Measurements from ENCODE around the gene SEMA5A. TPM values are rescaled to one million over a fixed set of nuclear protein-coding genes. Genes with fewer than 3 reads are reported as not detected.

SEMA5A gene
- total and polyA plus RNA-seq, 2 of the 8 experiments (the other 6 are each of a cell fraction or from before 2014, with no cell fraction given), result 5.3 to 8.9 TPM

GRCh38 chr5:9265441-9266287 is 280.2 kb downstream of the SEMA5A start:
- Histone ChIP-seq H3K9ac (replicated peaks in 1 of 4; ENCODE audit: extremely low read depth in 1 of 4, low read depth in 3 of 4, low read length in 3 of 4) (no peak overlapping the region; a peak in 1 of 7 replicates), H3K4ac (replicated peaks; ENCODE audit: insufficient read length, low read depth, low read length) (no peak overlapping the region), H3K23ac (ENCODE audit: insufficient read length) (no peak overlapping the region), H3K36me3 (ENCODE audit: control insufficient read depth in 2 of 4, insufficient read depth in 4 of 4, low read length in 3 of 4) (no peaks in the 10 kb centered on the region), H4K91ac (replicated peaks; ENCODE audit: insufficient read length, low read length) (peak overlapping the region; percentile 39), H2BK120ac (replicated peaks; ENCODE audit: low read depth, low read length) (no peak overlapping the region), H4K5ac (ENCODE audit: insufficient read length, low read depth, low read length) (peak overlapping the region; percentile 47), H3K27ac (ENCODE audit: low read depth, low read length) (no peak overlapping the region), H4K20me1 (replicated peaks in 1 of 2; ENCODE audit: control insufficient read depth in 1 of 2, insufficient read depth in 2 of 2, low read length in 2 of 2) (no peaks in the 10 kb centered on the region), H2BK12ac (ENCODE audit: low read depth, low read length) (peak overlapping the region; percentile 77; the same call in 1 of the 2 replicates), H3K79me1 (ENCODE audit: low read depth, low read length) (no peaks in the 10 kb centered on the region), H3K4me3 (ENCODE audit: extremely low read depth in 1 of 4, insufficient read depth in 2 of 4, low read depth in 3 of 4, low read length in 4 of 4) (no peak overlapping the region), H3K4me1 (replicated peaks in 1 of 4; ENCODE audit: control insufficient read depth in 3 of 4, insufficient read depth in 4 of 4, low read length in 3 of 4) (peaks cover 6 to 10% (median 8%) of the 10 kb centered on the region in 4 experiments), H3K23me2 (ENCODE audit: low read depth, low read length) (no peaks in the 10 kb centered on the region), H3K27me3 (replicated peaks in 1 of 4; ENCODE audit: control insufficient read depth in 3 of 4, extremely low read depth in 1 of 4, insufficient read depth in 3 of 4, low read length in 3 of 4) (no peaks in the 10 kb centered on the region), H3K18ac (ENCODE audit: extremely low read depth, low read length) (no peak overlapping the region), H2BK20ac (ENCODE audit: low read length) (no peak overlapping the region), H2BK5ac (ENCODE audit: low read depth, low read length) (no peak overlapping the region; the same call in 1 of the 2 replicates), H3K4me2 (ENCODE audit: insufficient read depth in 1 of 2, low read depth in 2 of 2, low read length in 2 of 2) (peak overlapping the region; percentile 8 to 22; a peak in 3 of 4 replicates), H2AK5ac (ENCODE audit: low read depth, low read length) (peak overlapping the region; percentile 77; the same call in 1 of the 2 replicates), H3K56ac (replicated peaks; ENCODE audit: insufficient read length, low read depth, low read length) (no peak overlapping the region), H2BK15ac (ENCODE audit: low read length) (peak overlapping the region; percentile 25; the same call in 1 of the 2 replicates), H2AFZ (ENCODE audit: low read length) (peak overlapping the region; percentile 12; the same call in 1 of the 2 replicates), H4K8ac (ENCODE audit: extremely low read depth, insufficient read depth, low read length) (peak overlapping the region; percentile 86), H3K14ac (ENCODE audit: insufficient read length) (no peak overlapping the region), H3K79me2 (ENCODE audit: control insufficient read depth in 1 of 2, insufficient read depth in 2 of 2, low read length in 2 of 2) (no peaks in the 10 kb centered on the region), H3K9me3 (ENCODE audit: insufficient read depth in 2 of 2, low read depth in 1 of 2, low read length in 1 of 2) (0 out of 4 replicates have a peak, but pooled peaks cover 0 to 2% of the 10 kb centered on the region in 2 experiments)
- WGBS, 2 experiments (ENCODE audit: extremely low coverage in 1 of 2, insufficient coverage in 1 of 2, insufficient read length in 1 of 2, insufficient replicate concordance in 2 of 2, low coverage in 1 of 2, low lambda C conversion rate in 2 of 2, missing lambda C conversion rate in 1 of 2), result 59% methylated on average over 17 of the region's 17 CpGs; no CpG with 5 or more reads in 1 of the 2 experiments
- ChIA-PET POLR2A (ENCODE audit: partially characterized antibody) (no interaction called here), CTCF (ENCODE audit: partially characterized antibody) (interaction anchor here (0.8 to 1.8 kb wide), 3 partner anchors 9 to 38 kb away, joined by 3 read pairs; no protein-coding TSS in a partner anchor)
- FAIRE-seq (peak; percentile 77), DNase-seq (ENCODE audit: low read depth in 1 of 2, low spot score in 2 of 2) (peak; percentile 29 to 50)
- TF ChIP-seq FOSL1 (IDR thresholded peaks at IDR 0.05; ENCODE audit: insufficient read depth, low read depth, low read length) (no peak), CEBPB (IDR thresholded peaks at IDR 0.05; ENCODE audit: low read depth, low read length) (peak; percentile 41; the same call in 1 of the 2 replicates), MAFK (IDR thresholded peaks at IDR 0.05; ENCODE audit: low read depth, low read length) (no peak), SRF (IDR thresholded peaks at IDR 0.05; ENCODE audit: low read depth, low read length) (no peak), CBX5 (IDR thresholded peaks at IDR 0.05; ENCODE audit: low read depth, low read length) (no peak), ASH2L (IDR thresholded peaks at IDR 0.05; ENCODE audit: low read length) (peak; percentile 44), ATF3 (IDR thresholded peaks at IDR 0.05; ENCODE audit: insufficient read depth, low read depth, low read length) (no peak), NANOG (IDR thresholded peaks at IDR 0.05; ENCODE audit: insufficient read depth, low read depth, low read length, poor library complexity, severe bottlenecking) (peak; percentile 26)
- TF ChIP-seq, protein P1, sequence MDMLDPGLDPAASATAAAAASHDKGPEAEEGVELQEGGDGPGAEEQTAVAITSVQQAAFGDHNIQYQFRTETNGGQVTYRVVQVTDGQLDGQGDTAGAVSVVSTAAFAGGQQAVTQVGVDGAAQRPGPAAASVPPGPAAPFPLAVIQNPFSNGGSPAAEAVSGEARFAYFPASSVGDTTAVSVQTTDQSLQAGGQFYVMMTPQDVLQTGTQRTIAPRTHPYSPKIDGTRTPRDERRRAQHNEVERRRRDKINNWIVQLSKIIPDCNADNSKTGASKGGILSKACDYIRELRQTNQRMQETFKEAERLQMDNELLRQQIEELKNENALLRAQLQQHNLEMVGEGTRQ (IDR thresholded peaks at IDR 0.05; ENCODE audit: low read length), result no peak

Measured in H1 (cell line).